ENCODE measurements around the gene FAM209B. TPM values are rescaled to one million over a fixed set of nuclear protein-coding genes. Genes with fewer than 3 reads are reported as not detected.

The FAM209B gene
- total and polyA plus RNA-seq, 2 donors = 0.42 to 3.3 TPM

GRCh38 chr20:56513161-56514150 is 19.6 kb upstream of the FAM209B start:
- no peak for DNase-seq (ENCODE audit: low read depth in 6 of 9, low spot score in 9 of 9)
- no peak overlapping the region for H3K4me3 ChIP-seq (ENCODE audit: low read length in 2 of 2)

GRCh38 chr20:56516631-56517030 is 16.4 kb upstream of the FAM209B start:
- WGBS = 98% methylated on average over 5 of the region's 5 CpGs
- Histone ChIP-seq H3K9me3 (ENCODE audit: control insufficient read depth in 2 of 2, insufficient read depth in 1 of 2, low read length in 1 of 2) (peaks cover 9 to 18% of the 10 kb centered on the region in 2 donors), H3K4me3 (ENCODE audit: low read length in 2 of 2) (no peak overlapping the region), H3K27ac (ENCODE audit: low read depth in 1 of 2, low read length in 1 of 2) (no peak overlapping the region), H3K27me3 (ENCODE audit: control insufficient read depth in 2 of 2, insufficient read depth in 1 of 2, low read length in 1 of 2) (no peaks in the 10 kb centered on the region), H3K36me3 (ENCODE audit: control insufficient read depth in 2 of 2, insufficient read depth in 2 of 2, low read length in 1 of 2) (peaks cover 46 to 66% of the 10 kb centered on the region in 2 donors), H3K4me1 (ENCODE audit: control insufficient read depth in 2 of 2, insufficient read depth in 2 of 2, low read length in 2 of 2) (no peaks in the 10 kb centered on the region)
- DNase-seq (ENCODE audit: low read depth in 6 of 9, low spot score in 9 of 9) = no peak

More at GRCh38 chr20:56513161-56514150, 19.6 kb upstream of the FAM209B start:
- peaks cover 30 to 41% of the 10 kb centered on the region in 2 donors for H3K36me3 ChIP-seq (ENCODE audit: control insufficient read depth in 2 of 2, insufficient read depth in 2 of 2, low read length in 1 of 2)
- no peak overlapping the region for H3K27ac ChIP-seq (ENCODE audit: low read depth in 1 of 2, low read length in 1 of 2)
- no peaks in the 10 kb centered on the region for H3K27me3 ChIP-seq (ENCODE audit: control insufficient read depth in 2 of 2, insufficient read depth in 1 of 2, low read length in 1 of 2)
- H3K9me3 ChIP-seq (ENCODE audit: control insufficient read depth in 2 of 2, insufficient read depth in 1 of 2, low read length in 1 of 2) = no peaks in the 10 kb centered on the region
- WGBS = 96% methylated on average over 22 of the region's 22 CpGs
- no peaks in the 10 kb centered on the region for H3K4me1 ChIP-seq (ENCODE audit: control insufficient read depth in 2 of 2, insufficient read depth in 2 of 2, low read length in 2 of 2)

- H3K36me3 ChIP-seq (ENCODE audit: control insufficient read depth in 2 of 2, insufficient read depth in 2 of 2, low read length in 1 of 2) = peaks cover 45 to 61% of the 10 kb centered on the region in 2 donors
- peaks cover 9 to 18% of the 10 kb centered on the region in 2 donors for H3K9me3 ChIP-seq (ENCODE audit: control insufficient read depth in 2 of 2, insufficient read depth in 1 of 2, low read length in 1 of 2)
- H3K4me1 ChIP-seq (ENCODE audit: control insufficient read depth in 2 of 2, insufficient read depth in 2 of 2, low read length in 2 of 2) = no peaks in the 10 kb centered on the region
- H3K4me3 ChIP-seq (ENCODE audit: low read length in 2 of 2) = no peak overlapping the region
- WGBS = 97% methylated on average over 7 of the region's 7 CpGs
- no peak overlapping the region for H3K27ac ChIP-seq (ENCODE audit: low read depth in 1 of 2, low read length in 1 of 2)
- DNase-seq (ENCODE audit: low read depth in 6 of 9, low spot score in 9 of 9) = no peak
- H3K27me3 ChIP-seq (ENCODE audit: control insufficient read depth in 2 of 2, insufficient read depth in 1 of 2, low read length in 1 of 2) = no peaks in the 10 kb centered on the region
Observed at GRCh38 chr20:56517211-56517610, 15.8 kb upstream of the FAM209B start.

GRCh38 chr20:56517641-56518040 is 15.4 kb upstream of the FAM209B start:
- Histone ChIP-seq H3K4me3 (ENCODE audit: low read length in 2 of 2) (no peak overlapping the region), H3K27ac (ENCODE audit: low read depth in 1 of 2, low read length in 1 of 2) (no peak overlapping the region), H3K9me3 (ENCODE audit: control insufficient read depth in 2 of 2, insufficient read depth in 1 of 2, low read length in 1 of 2) (peaks cover 9 to 18% of the 10 kb centered on the region in 2 donors), H3K36me3 (ENCODE audit: control insufficient read depth in 2 of 2, insufficient read depth in 2 of 2, low read length in 1 of 2) (peaks cover 45 to 57% of the 10 kb centered on the region in 2 donors), H3K4me1 (ENCODE audit: control insufficient read depth in 2 of 2, insufficient read depth in 2 of 2, low read length in 2 of 2) (no peaks in the 10 kb centered on the region), H3K27me3 (ENCODE audit: control insufficient read depth in 2 of 2, insufficient read depth in 1 of 2, low read length in 1 of 2) (no peaks in the 10 kb centered on the region)
- 97% methylated on average over 8 of the region's 8 CpGs for WGBS
- no peak for DNase-seq (ENCODE audit: low read depth in 6 of 9, low spot score in 9 of 9)

GRCh38 chr20:56518126-56518525 is 14.9 kb upstream of the FAM209B start:
- Histone ChIP-seq H3K4me3 (ENCODE audit: low read length in 2 of 2) (no peak overlapping the region), H3K4me1 (ENCODE audit: control insufficient read depth in 2 of 2, insufficient read depth in 2 of 2, low read length in 2 of 2) (no peaks in the 10 kb centered on the region), H3K27me3 (ENCODE audit: control insufficient read depth in 2 of 2, insufficient read depth in 1 of 2, low read length in 1 of 2) (no peaks in the 10 kb centered on the region), H3K9me3 (ENCODE audit: control insufficient read depth in 2 of 2, insufficient read depth in 1 of 2, low read length in 1 of 2) (peaks cover 9 to 18% of the 10 kb centered on the region in 2 donors), H3K27ac (ENCODE audit: low read depth in 1 of 2, low read length in 1 of 2) (no peak overlapping the region), H3K36me3 (ENCODE audit: control insufficient read depth in 2 of 2, insufficient read depth in 2 of 2, low read length in 1 of 2) (peaks cover 45 to 53% of the 10 kb centered on the region in 2 donors)
- DNase-seq (ENCODE audit: low read depth in 6 of 9, low spot score in 9 of 9) = no peak
- WGBS = 99% methylated on average over 14 of the region's 14 CpGs

- WGBS = 97% methylated on average over 10 of the region's 10 CpGs
- Histone ChIP-seq H3K27me3 (ENCODE audit: control insufficient read depth in 2 of 2, insufficient read depth in 1 of 2, low read length in 1 of 2) (no peaks in the 10 kb centered on the region), H3K9me3 (ENCODE audit: control insufficient read depth in 2 of 2, insufficient read depth in 1 of 2, low read length in 1 of 2) (peaks cover 9 to 18% of the 10 kb centered on the region in 2 donors), H3K27ac (ENCODE audit: low read depth in 1 of 2, low read length in 1 of 2) (no peak overlapping the region), H3K4me1 (ENCODE audit: control insufficient read depth in 2 of 2, insufficient read depth in 2 of 2, low read length in 2 of 2) (no peaks in the 10 kb centered on the region), H3K4me3 (ENCODE audit: low read length in 2 of 2) (no peak overlapping the region), H3K36me3 (ENCODE audit: control insufficient read depth in 2 of 2, insufficient read depth in 2 of 2, low read length in 1 of 2) (peaks cover 38 to 46% of the 10 kb centered on the region in 2 donors)
- DNase-seq (ENCODE audit: low read depth in 6 of 9, low spot score in 9 of 9) = no peak
Observed at GRCh38 chr20:56518721-56519398, 14.2 kb upstream of the FAM209B start.

GRCh38 chr20:56519551-56519950 is 13.5 kb upstream of the FAM209B start:
- Histone ChIP-seq H3K9me3 (ENCODE audit: control insufficient read depth in 2 of 2, insufficient read depth in 1 of 2, low read length in 1 of 2) (peaks cover 9 to 18% of the 10 kb centered on the region in 2 donors), H3K27me3 (ENCODE audit: control insufficient read depth in 2 of 2, insufficient read depth in 1 of 2, low read length in 1 of 2) (no peaks in the 10 kb centered on the region), H3K36me3 (ENCODE audit: control insufficient read depth in 2 of 2, insufficient read depth in 2 of 2, low read length in 1 of 2) (peaks cover 36 to 41% of the 10 kb centered on the region in 2 donors), H3K4me3 (ENCODE audit: low read length in 2 of 2) (no peak overlapping the region), H3K4me1 (ENCODE audit: control insufficient read depth in 2 of 2, insufficient read depth in 2 of 2, low read length in 2 of 2) (no peaks in the 10 kb centered on the region), H3K27ac (ENCODE audit: low read depth in 1 of 2, low read length in 1 of 2) (no peak overlapping the region)
- no peak for DNase-seq (ENCODE audit: low read depth in 6 of 9, low spot score in 9 of 9)
- 99% methylated on average over 10 of the region's 10 CpGs for WGBS

- Histone ChIP-seq H3K4me3 (ENCODE audit: low read length in 2 of 2) (no peak overlapping the region), H3K9me3 (ENCODE audit: control insufficient read depth in 2 of 2, insufficient read depth in 1 of 2, low read length in 1 of 2) (peaks cover 9 to 18% of the 10 kb centered on the region in 2 donors), H3K27me3 (ENCODE audit: control insufficient read depth in 2 of 2, insufficient read depth in 1 of 2, low read length in 1 of 2) (no peaks in the 10 kb centered on the region), H3K4me1 (ENCODE audit: control insufficient read depth in 2 of 2, insufficient read depth in 2 of 2, low read length in 2 of 2) (no peaks in the 10 kb centered on the region), H3K27ac (ENCODE audit: low read depth in 1 of 2, low read length in 1 of 2) (no peak overlapping the region), H3K36me3 (ENCODE audit: control insufficient read depth in 2 of 2, insufficient read depth in 2 of 2, low read length in 1 of 2) (peaks cover 36 to 41% of the 10 kb centered on the region in 2 donors)
- DNase-seq (ENCODE audit: low read depth in 6 of 9, low spot score in 9 of 9) = no peak
- WGBS = 98% methylated on average over 10 of the region's 10 CpGs
Observed at GRCh38 chr20:56520180-56520579, 12.9 kb upstream of the FAM209B start.
